DMS79 (cell line): Measurements from ENCODE around the gene TXK.

Experiments used
- DNase-seq: peaks from one replicate; lab custom pipeline; 2025; lab: John Stamatoyannopoulos, UW

TXK gene

GRCh38 chr4:48103483-48104139 is 30.4 kb downstream of the TXK start:
- DNase-seq = no peak

DNA sequence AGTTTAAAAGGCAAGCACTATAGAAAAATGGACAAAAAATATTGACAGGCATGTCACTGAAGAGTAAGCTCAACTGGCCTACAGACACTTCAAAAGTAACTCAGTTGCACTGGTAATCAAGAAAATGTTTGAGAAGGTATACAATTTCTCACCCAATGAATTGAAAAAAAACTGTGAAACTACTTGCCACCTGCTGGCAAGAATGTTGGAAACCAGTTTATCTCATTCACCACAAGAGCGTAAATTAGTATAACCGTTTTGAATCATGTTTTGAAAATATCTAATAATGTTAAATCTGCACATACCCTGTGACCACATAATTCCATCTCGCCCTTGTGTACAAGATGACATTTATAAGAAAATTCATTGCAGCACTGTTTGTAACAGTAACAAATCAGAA is 31.7 kb downstream of the TXK start:
- no peak for DNase-seq

DNA sequence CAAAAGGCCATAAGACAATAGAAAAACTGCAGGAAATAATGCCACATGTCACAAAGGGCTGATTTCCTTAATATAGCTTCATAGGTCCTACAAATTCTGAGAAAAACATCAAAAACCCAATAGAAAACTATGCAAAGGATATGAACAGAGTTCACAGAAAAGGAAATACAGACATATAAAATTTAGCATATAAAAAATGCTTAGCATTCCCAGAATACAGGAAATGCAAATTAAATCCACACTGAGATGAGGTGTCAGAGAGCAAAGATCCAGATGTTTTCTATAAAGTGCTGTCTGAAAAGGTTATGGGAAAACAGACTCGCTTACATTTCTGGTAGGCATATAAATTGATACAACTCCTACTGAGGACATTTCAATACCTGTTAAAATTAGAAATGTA is 33.8 kb downstream of the TXK start:
- no peak for DNase-seq

- no peak for DNase-seq
These were observed 38.6 kb downstream of the TXK start for GRCh38 chr4:48095441-48095840.

GRCh38 chr4:48093991-48094416 is 40.0 kb downstream of the TXK start:
- no peak for DNase-seq

GRCh38 chr4:48090621-48091020 is 43.4 kb downstream of the TXK start:
- DNase-seq = no peak

- no peak for DNase-seq
These were observed 48.0 kb downstream of the TXK start for GRCh38 chr4:48085821-48086589.

DNA sequence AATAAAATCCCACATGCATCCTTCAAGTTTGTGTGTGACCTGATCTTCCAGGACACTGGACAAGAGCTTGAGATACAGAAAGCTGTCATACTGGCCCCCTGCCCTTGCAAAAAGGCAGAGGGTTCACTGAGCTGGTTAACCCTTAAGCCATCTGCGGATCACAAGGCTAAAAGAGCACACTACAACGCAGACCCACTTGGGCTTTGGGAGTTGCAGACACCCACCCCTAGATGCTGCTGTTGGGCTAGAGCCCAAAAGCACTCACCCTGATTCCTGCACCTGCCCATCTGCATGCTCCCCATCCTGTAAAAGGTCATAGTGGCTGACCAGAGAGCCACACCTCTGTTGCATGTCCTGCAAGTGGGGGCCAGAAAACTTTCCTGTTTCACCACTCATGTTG is 51.1 kb downstream of the TXK start:
- DNase-seq = no peak

- DNase-seq = no peak
These were observed 52.9 kb downstream of the TXK start for GRCh38 chr4:48081196-48081595.

GRCh38 chr4:48079972-48080391 is 54.1 kb downstream of the TXK start:
- no peak for DNase-seq

- no peak for DNase-seq
These were observed 55.0 kb downstream of the TXK start for GRCh38 chr4:48078862-48079655.

DNA sequence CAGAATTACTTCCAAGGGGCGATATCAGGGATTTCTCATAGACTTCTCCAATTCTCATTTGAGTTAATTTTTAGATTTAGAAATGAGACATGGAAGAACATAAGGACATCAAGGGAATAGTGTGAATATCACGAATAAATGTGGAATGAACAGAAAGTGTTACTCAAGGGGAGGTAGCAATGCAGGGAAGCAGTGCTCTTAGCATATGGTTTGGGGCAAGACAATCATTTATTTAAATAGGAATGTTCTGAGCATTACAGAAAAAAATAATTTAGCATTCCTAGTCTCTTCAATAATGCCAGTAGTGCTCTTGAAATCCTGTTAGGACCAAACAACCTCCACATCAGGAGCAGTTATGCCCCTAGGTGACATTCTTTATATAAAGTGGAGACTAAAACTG is 55.6 kb downstream of the TXK start:
- DNase-seq = no peak

DNA sequence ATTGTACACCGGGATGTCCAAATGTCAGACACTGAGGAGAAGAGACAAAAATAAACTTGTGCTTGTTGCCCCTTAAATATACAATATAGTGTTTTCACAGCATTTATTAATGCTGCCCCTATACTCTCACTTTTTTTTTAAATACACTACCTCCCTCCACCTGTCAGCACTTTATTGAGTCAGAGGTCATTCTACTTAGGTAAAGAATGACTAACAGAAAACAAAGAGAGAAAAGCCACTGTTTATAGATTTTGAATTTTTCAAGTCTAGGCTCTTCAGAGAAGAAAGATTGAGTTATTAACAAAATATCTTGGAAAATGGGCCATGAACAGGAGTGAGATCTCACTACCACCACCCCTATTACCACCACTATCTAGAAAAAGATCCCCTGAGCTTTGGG is 59.4 kb downstream of the TXK start:
- no peak for DNase-seq

DNA sequence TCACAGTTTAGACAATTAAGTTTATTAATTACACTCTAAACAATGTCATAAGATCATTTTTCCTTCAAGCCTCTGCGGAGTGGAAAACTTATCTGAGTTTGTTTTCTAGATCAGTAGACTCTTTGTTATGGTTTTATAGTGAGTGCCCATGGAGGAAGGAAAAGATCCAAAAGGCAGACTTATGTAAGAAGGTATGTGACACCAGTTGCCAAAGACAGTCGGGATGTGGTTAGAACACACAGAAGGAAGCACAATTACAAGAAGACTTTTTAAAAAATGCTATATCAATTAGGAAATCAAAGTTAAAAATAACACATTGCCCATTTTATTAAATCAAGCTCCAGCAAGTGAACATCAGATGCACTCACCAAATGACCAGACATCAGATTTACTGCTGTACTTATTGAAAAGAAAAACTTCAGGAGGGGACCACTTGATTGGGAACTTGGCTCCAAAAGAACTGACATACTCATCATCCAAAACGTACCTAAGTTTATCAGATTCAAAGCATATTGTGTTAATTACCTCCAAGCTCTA is 60.4 kb downstream of the TXK start:
- no peak for DNase-seq

DNA sequence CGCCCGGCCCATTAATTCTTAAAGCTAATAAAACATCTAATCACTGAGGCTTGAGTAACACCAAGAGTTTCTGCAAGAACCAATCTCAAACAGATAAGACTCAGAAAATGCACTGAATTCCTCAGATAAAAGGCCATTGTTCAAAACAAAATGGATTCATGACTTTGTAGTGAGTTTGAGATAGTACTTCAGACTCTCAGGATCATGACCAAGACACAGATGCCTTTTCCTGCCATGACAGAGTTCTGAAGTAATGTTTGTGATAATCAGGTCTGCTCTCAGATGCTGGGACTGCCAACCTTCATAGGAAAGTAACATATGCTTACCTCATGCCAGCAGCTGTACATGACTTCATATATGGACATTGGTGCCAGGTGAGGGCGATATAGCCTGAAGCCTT is 62.9 kb downstream of the TXK start:
- no peak for DNase-seq

- DNase-seq = no peak
These were observed 65.0 kb downstream of the TXK start for GRCh38 chr4:48069026-48069425.

- DNase-seq = no peak
These were observed 65.9 kb downstream of the TXK start for GRCh38 chr4:48068182-48068581.

DNA sequence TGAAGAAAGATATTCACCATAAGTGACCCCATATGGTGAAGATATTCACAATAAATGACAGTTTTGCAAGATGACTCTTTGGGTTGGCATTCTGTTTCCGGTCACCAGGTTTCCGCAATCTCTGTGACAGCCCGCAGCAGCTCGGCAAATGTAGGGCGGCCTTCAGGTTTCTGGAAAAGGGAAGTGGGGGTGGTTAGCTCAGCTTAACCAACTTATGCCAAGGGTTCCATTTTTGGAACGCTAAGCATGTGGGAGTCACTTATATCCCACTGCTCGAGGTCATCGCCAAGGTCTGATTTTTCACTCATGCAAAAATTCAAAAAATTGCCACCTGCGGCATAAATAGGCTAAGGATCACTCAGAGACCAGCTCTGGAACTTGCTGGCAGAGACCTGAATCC is 66.5 kb downstream of the TXK start:
- DNase-seq = no peak

- no peak for DNase-seq
These were observed 68.4 kb downstream of the TXK start for GRCh38 chr4:48065587-48066052.

- DNase-seq = no peak
These were observed 69.7 kb downstream of the TXK start for GRCh38 chr4:48064349-48064748.

- no peak for DNase-seq
These were observed 75.2 kb downstream of the TXK start for GRCh38 chr4:48058617-48059530.
